A549 (cell line): ENCODE data around the gene RECK. TPM values are rescaled to one million over a fixed set of nuclear protein-coding genes. Genes with fewer than 3 reads are reported as not detected.

Source experiments
- ATAC-seq, 2 experiments: fragments of 200-7000 bp in 1 of 2; fragments of >200 bp in 1 of 2; cut with Nextera tagmentation in 1 of 2; cut with Tn5 transposase in 1 of 2; 3 replicates each; pipeline versions ENCODE4 v1.8.0 to v1.9.1; 2018 to 2020; ENCODE audit warnings: mild to moderate bottlenecking in 1 of 2, moderate library complexity in 1 of 2
- CTCF ChIA-PET: fragments of 300-600 bp; sonication (Branson Sonifier 250); formaldehyde crosslinking; extraction: SDS; loops from one replicate; lab custom pipeline; 2021; ENCODE audit warnings: antibody characterized with exemption, inconsistent platforms; lab: Yijun Ruan, JAX
- POLR2A ChIA-PET: fragments of 350-600 bp; formaldehyde crosslinking; extraction: SDS; loops from one replicate; lab custom pipeline; 2021; ENCODE audit warnings: antibody characterized with exemption, inconsistent platforms; lab: Yijun Ruan, JAX
- DNase-seq, 2 experiments: peaks; one replicate each; pipeline versions ENCODE4 v3.0.0 to v3.0.0-alpha.2; 2011 to 2016; ENCODE audit warnings: low read depth in 1 of 2, low spot score in 1 of 2
- FAIRE-seq: peaks from 2 replicates; lab custom pipeline; 2011; peaks lifted over from hg19 to GRCh38; lab: Jason Lieb, UNC
- H3K27ac ChIP-seq, 2 experiments: fragments of >200 bp; sonication (Bioruptor Twin); formaldehyde crosslinking; 3 replicates each; pipeline ENCODE4 v1.5.1; 2016 to 2017
- H3K4me1 ChIP-seq: fragments of >200 bp; sonication (Bioruptor Twin); formaldehyde crosslinking; 3 replicates; pipeline ENCODE4 v1.6.1; 2016
- H3K4me2 ChIP-seq: fragments of >200 bp; sonication (Bioruptor Twin); formaldehyde crosslinking; 3 replicates; pipeline ENCODE4 v1.6.1; 2016
- H3K4me3 ChIP-seq: fragments of >200 bp; sonication (Bioruptor Twin); formaldehyde crosslinking; 3 replicates; pipeline ENCODE4 v1.5.1; 2016
- H3K9me3 ChIP-seq: fragments of >200 bp; sonication (Bioruptor Twin); formaldehyde crosslinking; 3 replicates; pipeline ENCODE4 v1.6.1; 2016
- ATOH8 ChIP-seq: fragments of 250-450 bp; sonication (Bioruptor Pico); IDR thresholded peaks from 2 replicates; pipeline ENCODE4 v1.5.0; 2020; ENCODE audit warnings: low read depth, mild to moderate bottlenecking, moderate library complexity
- CEBPB ChIP-seq, 2 experiments: fragments of >200 bp in 1 of 2; sonication (Bioruptor Twin) in 1 of 2; formaldehyde crosslinking in 1 of 2; IDR thresholded peaks; 2 replicates each; pipeline ENCODE4 v1.6.1; 2012 to 2016
- EHMT2 ChIP-seq: fragments of 200-600 bp; sonication (generic); IDR thresholded peaks from 2 replicates; pipeline ENCODE4 v1.6.1; 2016; ENCODE audit warnings: antibody characterized with exemption, low read depth, mild to moderate bottlenecking, moderate library complexity
- ELK1 ChIP-seq: fragments of 150-350 bp; IDR thresholded peaks from 2 replicates; pipeline ENCODE4 v1.6.1; 2014; ENCODE audit warnings: low read depth, mild to moderate bottlenecking, low read length
- HDAC2 ChIP-seq: fragments of 200-600 bp; sonication (generic); IDR thresholded peaks from 2 replicates; pipeline ENCODE4 v1.6.1; 2016
- HEYL ChIP-seq: fragments of 250-450 bp; sonication (Bioruptor Pico); IDR thresholded peaks from 2 replicates; pipeline ENCODE4 v1.8.0; 2021; ENCODE audit warnings: mild to moderate bottlenecking, moderate library complexity
- HMGXB4 ChIP-seq: fragments of 250-450 bp; sonication (Bioruptor Pico); IDR thresholded peaks from 2 replicates; pipeline ENCODE4 v1.5.0; 2021; ENCODE audit warnings: mild to moderate bottlenecking, moderate library complexity, borderline replicate concordance
- JUN ChIP-seq, 2 experiments: fragments of >200 bp; sonication (Bioruptor Twin); formaldehyde crosslinking; IDR thresholded peaks; 2 replicates in 1 of 2; 3 replicates in 1 of 2; pipeline ENCODE4 v1.6.1; 2016 to 2017
- MAFK ChIP-seq: fragments of 450-650 bp; IDR thresholded peaks from 2 replicates; pipeline ENCODE4 v1.6.1; 2014; ENCODE audit not compliant: partially characterized antibody
- PBX3 ChIP-seq: IDR thresholded peaks from 2 replicates; pipeline ENCODE4 v1.6.1; 2012
- PHF8 ChIP-seq: fragments of 200-600 bp; sonication (generic); IDR thresholded peaks from 2 replicates; pipeline ENCODE4 v1.6.1; 2016; ENCODE audit warnings: low read depth, mild to moderate bottlenecking, antibody characterized with exemption, moderate library complexity, borderline replicate concordance
- POLR2A ChIP-seq: IDR thresholded peaks from 2 replicates; pipeline ENCODE4 v1.6.1; 2012; ENCODE audit warnings: mild to moderate bottlenecking, low read length
- RNF2 ChIP-seq: fragments of 200-600 bp; sonication (generic); IDR thresholded peaks from 2 replicates; pipeline ENCODE4 v1.6.1; 2016; ENCODE audit warnings: low read depth, mild to moderate bottlenecking, antibody characterized with exemption, moderate library complexity, borderline replicate concordance
- ZNF302 ChIP-seq: fragments of 250-450 bp; sonication (Bioruptor Pico); IDR thresholded peaks from 2 replicates; pipeline ENCODE4 v1.9.0; 2021; ENCODE audit warnings: inconsistent platforms, mild to moderate bottlenecking, moderate library complexity
- WGBS: methylation state at CpG from one replicate; pipeline ENCODE4 v1.1.6; 2017; ENCODE audit errors: missing lambda C conversion rate; 5-methylcytosine and 5-hydroxymethylcytosine counted together
- polyA plus RNA-seq, 4 experiments: library from polyadenylated mRNA; depleted of rRNA in 3 of 4; stranded (reverse); fragments of >200 nt; fragmentation: RNase III in 1 of 4; extraction: RNeasy Plus Mini Kit Qiagen cat#74134 plus additional on column Dnase treatment in 1 of 4; gene quantifications; 2 replicates in 3 of 4; 3 replicates in 1 of 4; pipeline ENCODE4 v1.2.3, GENCODE V29; 2011 to 2017

The RECK gene
- polyA plus RNA-seq, 2 of the 4 experiments (the other 2 are of a cell fraction), result 5.0 to 8.7 TPM

- ATAC-seq, result peak; percentile 30 to 50; a peak in 3 of 6 replicates
- 21% methylated on average over 3 of the region's 3 CpGs for WGBS
- TF ChIP-seq ZNF302 (CRISPR knock-in tag) (no peak), ELK1 (no peak), PBX3 (no peak), HEYL (CRISPR knock-in tag) (no peak), RNF2 (no peak)
- no peak for FAIRE-seq
- DNase-seq, result peak in 1 of 2 experiments; percentile 4
- CTCF ChIA-PET, result interaction anchor here (0.7 to 2.0 kb wide), 6 partner anchors 29 to 98 kb away, joined by 3 to 6 read pairs (median 3); no protein-coding TSS in a partner anchor
- H3K4me3 ChIP-seq, result no peak overlapping the region
- H3K9me3 ChIP-seq, result no peaks in the 10 kb centered on the region
- H3K4me1 ChIP-seq, result peaks cover 11% of the 10 kb centered on the region
- H3K27ac ChIP-seq, result 0 out of 6 replicates have a peak overlapping the region, but pooled peaks of 1 of the 2 experiments have one; percentile 11
- POLR2A ChIA-PET, result interaction anchor here (0.5 to 1.1 kb wide), 2 partner anchors 99 to 136 kb away, joined by 3 read pairs; no protein-coding TSS in a partner anchor
- H3K4me2 ChIP-seq, result peak overlapping the region; percentile 32
These were observed 17.3 kb downstream of the RECK start for GRCh38 chr9:36053971-36054370.

GRCh38 chr9:36056896-36057295, 20.2 kb downstream of the RECK start:
- TF ChIP-seq MAFK (peak; percentile 12), EHMT2 (no peak)
- TF ChIP-seq, all 56 proteins: peak for 1
- no peak for ATAC-seq
- FAIRE-seq, result no peak
- H3K4me1 ChIP-seq, result peaks cover 11% of the 10 kb centered on the region
- 67% methylated on average over 3 of the region's 3 CpGs for WGBS
- no peak overlapping the region for H3K27ac ChIP-seq
- CTCF ChIA-PET, result interaction anchor here (0.8 to 1.4 kb wide), 5 partner anchors 16 to 48 kb away, joined by 3 read pairs; no protein-coding TSS in a partner anchor
- no peak overlapping the region for H3K4me2 ChIP-seq
- H3K4me3 ChIP-seq, result no peak overlapping the region
- no peaks in the 10 kb centered on the region for H3K9me3 ChIP-seq
- POLR2A ChIA-PET, result no interaction called here
- no peak for DNase-seq

GRCh38 chr9:36063804-36064447, 27.2 kb downstream of the RECK start:
- CTCF ChIA-PET, result interaction anchor here (0.8 to 1.0 kb wide), 4 partner anchors 37 to 102 kb away, joined by 3 to 5 read pairs (median 4); no protein-coding TSS in a partner anchor
- Histone ChIP-seq H3K9me3 (no peaks in the 10 kb centered on the region), H3K4me2 (no peak overlapping the region), H3K4me1 (no peaks in the 10 kb centered on the region), H3K4me3 (no peak overlapping the region), H3K27ac (no peak overlapping the region)
- TF ChIP-seq MAFK (peak; percentile 90), POLR2A (no peak)
- 94% methylated on average over 2 of the region's 2 CpGs for WGBS
- POLR2A ChIA-PET, result no interaction called here
- FAIRE-seq (no peak), DNase-seq (no peak), ATAC-seq (no peak)

- POLR2A ChIA-PET, result no interaction called here
- DNase-seq (no peak), FAIRE-seq (no peak), ATAC-seq (no peak)
- H3K27ac ChIP-seq, result no peak overlapping the region
- H3K9me3 ChIP-seq, result no peaks in the 10 kb centered on the region
- no peaks in the 10 kb centered on the region for H3K4me1 ChIP-seq
- 63% methylated on average over 1 of the region's 1 CpG for WGBS
- TF ChIP-seq JUN (IDR thresholded peaks at IDR 0.05) (no peak), PHF8 (no peak), HMGXB4 (CRISPR knock-in tag) (no peak), HDAC2 (no peak), MAFK (no peak), POLR2A (no peak), ATOH8 (CRISPR knock-in tag) (no peak), CEBPB (IDR thresholded peaks at IDR 0.05) (no peak)
- CTCF ChIA-PET, result interaction anchor here (0.8 to 1.0 kb wide), 3 partner anchors 37 to 101 kb away, joined by 4 to 5 read pairs (median 5); no protein-coding TSS in a partner anchor
- H3K4me3 ChIP-seq, result no peak overlapping the region
- no peak overlapping the region for H3K4me2 ChIP-seq
These were observed 27.8 kb downstream of the RECK start for GRCh38 chr9:36064448-36065037.
